ENCODE results near the gene TTYH2.

Gene TTYH2

DNA sequence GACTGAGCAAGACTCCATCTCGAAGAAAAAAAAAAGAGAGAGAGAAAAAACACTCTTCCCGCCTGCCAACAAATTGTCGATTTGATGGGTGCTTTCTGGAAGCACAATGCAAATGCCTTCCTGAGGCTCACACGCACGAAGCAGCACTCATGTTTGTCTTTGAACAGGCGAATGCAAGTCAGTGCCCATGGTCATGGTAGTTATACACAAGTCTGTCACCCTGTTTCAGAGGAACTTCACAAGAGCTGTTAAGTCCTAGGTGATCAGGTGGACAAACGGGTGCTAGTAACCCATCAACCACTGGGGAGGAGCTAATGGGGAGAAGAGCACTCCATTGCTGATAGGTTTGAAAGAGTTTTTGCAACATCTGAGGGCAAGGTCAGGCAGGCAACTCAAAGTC lies 54.2 kb downstream of the TTYH2 start:
- Histone ChIP-seq H3K4me2 (ENCODE audit: low read depth, low read length, poor library complexity, severe bottlenecking) (no peak overlapping the region), H3K4me3 (ENCODE audit: insufficient read depth, low read length, poor library complexity, severe bottlenecking) (no peak overlapping the region), H3K27ac (ENCODE audit: low read depth, low read length) (no peak overlapping the region), H3K9me2 (replicated peaks; ENCODE audit: insufficient read depth, low read length) (no peaks in the 10 kb centered on the region), H3K27me3 (ENCODE audit: low read length) (no peaks in the 10 kb centered on the region), H2AFZ (ENCODE audit: low read depth, low read length, severe bottlenecking) (no peak overlapping the region), H3F3A (ENCODE audit: insufficient read depth) (no peaks in the 10 kb centered on the region), H3K9ac (ENCODE audit: low read length) (no peak overlapping the region), H3K36me3 (ENCODE audit: low read length) (no peaks in the 10 kb centered on the region), H4K20me1 (ENCODE audit: low read depth, low read length) (no peaks in the 10 kb centered on the region), H3K79me2 (ENCODE audit: insufficient read depth, low read length) (no peaks in the 10 kb centered on the region), H3K9me3 (ENCODE audit: insufficient read depth, low read length) (no peaks in the 10 kb centered on the region)
- TF ChIP-seq EZH2phosphoT487 (conservative IDR thresholded peaks at IDR 0.05; ENCODE audit: low read length): no peak
- TF ChIP-seq, protein P1, sequence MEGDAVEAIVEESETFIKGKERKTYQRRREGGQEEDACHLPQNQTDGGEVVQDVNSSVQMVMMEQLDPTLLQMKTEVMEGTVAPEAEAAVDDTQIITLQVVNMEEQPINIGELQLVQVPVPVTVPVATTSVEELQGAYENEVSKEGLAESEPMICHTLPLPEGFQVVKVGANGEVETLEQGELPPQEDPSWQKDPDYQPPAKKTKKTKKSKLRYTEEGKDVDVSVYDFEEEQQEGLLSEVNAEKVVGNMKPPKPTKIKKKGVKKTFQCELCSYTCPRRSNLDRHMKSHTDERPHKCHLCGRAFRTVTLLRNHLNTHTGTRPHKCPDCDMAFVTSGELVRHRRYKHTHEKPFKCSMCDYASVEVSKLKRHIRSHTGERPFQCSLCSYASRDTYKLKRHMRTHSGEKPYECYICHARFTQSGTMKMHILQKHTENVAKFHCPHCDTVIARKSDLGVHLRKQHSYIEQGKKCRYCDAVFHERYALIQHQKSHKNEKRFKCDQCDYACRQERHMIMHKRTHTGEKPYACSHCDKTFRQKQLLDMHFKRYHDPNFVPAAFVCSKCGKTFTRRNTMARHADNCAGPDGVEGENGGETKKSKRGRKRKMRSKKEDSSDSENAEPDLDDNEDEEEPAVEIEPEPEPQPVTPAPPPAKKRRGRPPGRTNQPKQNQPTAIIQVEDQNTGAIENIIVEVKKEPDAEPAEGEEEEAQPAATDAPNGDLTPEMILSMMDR (IDR thresholded peaks at IDR 0.05; ENCODE audit: insufficient read depth, low read length, poor library complexity, severe bottlenecking): no peak

DNA sequence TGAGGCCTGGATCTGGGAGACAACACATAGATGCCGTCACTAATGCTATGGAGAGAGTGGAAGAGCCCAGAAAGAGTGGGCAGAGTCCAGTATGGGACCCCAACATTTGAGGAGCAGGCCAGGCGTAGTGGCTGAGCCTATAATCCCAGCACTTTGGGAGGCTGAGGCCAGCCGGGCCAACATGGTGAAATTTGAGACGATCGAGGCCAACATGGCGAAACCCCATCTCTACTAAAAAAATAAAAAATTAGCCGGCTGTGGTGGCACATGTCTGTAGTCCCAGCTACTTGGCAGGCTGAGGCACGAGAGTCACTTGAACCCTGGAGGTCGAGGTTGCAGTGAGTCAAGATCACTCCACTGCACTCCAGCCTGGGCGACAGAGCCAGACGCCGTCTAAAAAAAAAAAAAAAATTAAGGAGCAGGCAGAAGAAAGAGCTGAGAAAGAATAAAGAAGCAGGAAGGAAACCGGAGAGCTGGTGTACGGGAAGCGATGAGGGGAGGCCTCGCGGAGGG lies 54.7 kb downstream of the TTYH2 start:
- no peak overlapping the region for H2AFZ ChIP-seq (ENCODE audit: low read depth, low read length, severe bottlenecking)
- H3K9me3 ChIP-seq (ENCODE audit: insufficient read depth, low read length): no peaks in the 10 kb centered on the region
- no peaks in the 10 kb centered on the region for H4K20me1 ChIP-seq (ENCODE audit: low read depth, low read length)
- no peaks in the 10 kb centered on the region for H3K27me3 ChIP-seq (ENCODE audit: low read length)
- H3K9ac ChIP-seq (ENCODE audit: low read length): no peak overlapping the region
- H3K36me3 ChIP-seq (ENCODE audit: low read length): no peaks in the 10 kb centered on the region
- H3K4me3 ChIP-seq (ENCODE audit: insufficient read depth, low read length, poor library complexity, severe bottlenecking): no peak overlapping the region
- no peak overlapping the region for H3K27ac ChIP-seq (ENCODE audit: low read depth, low read length)
- no peak overlapping the region for H3K4me2 ChIP-seq (ENCODE audit: low read depth, low read length, poor library complexity, severe bottlenecking)
- H3K9me2 ChIP-seq (replicated peaks; ENCODE audit: insufficient read depth, low read length): no peaks in the 10 kb centered on the region
- TF ChIP-seq EZH2phosphoT487 (conservative IDR thresholded peaks at IDR 0.05; ENCODE audit: low read length): no peak
- TF ChIP-seq, protein P1 (IDR thresholded peaks at IDR 0.05; ENCODE audit: insufficient read depth, low read length, poor library complexity, severe bottlenecking): no peak
- H3K79me2 ChIP-seq (ENCODE audit: insufficient read depth, low read length): no peaks in the 10 kb centered on the region
- no peaks in the 10 kb centered on the region for H3F3A ChIP-seq (ENCODE audit: insufficient read depth)

DNA sequence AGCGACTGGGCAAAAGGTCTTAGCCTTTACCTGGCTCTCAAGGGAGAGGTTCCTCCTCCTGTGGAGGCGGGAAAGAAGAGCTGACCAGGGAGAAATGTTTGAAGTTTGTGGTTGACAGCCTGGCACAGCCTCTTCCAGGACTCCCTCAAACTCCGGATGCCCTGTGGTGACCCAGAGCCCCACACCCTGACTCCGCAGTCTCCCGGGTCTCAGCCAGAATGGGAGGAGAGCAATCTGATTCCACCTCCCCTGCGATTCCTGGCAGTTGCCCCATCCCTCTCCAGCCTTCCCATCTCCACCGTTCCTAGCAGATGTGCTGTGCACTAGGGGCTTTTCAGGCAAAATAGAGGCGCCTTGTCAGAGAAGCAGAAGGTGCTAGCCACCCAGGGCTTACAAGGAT lies 55.2 kb downstream of the TTYH2 start:
- Histone ChIP-seq H3K9me2 (replicated peaks; ENCODE audit: insufficient read depth, low read length) (no peaks in the 10 kb centered on the region), H4K20me1 (ENCODE audit: low read depth, low read length) (no peaks in the 10 kb centered on the region), H3K79me2 (ENCODE audit: insufficient read depth, low read length) (no peaks in the 10 kb centered on the region), H3K36me3 (ENCODE audit: low read length) (no peaks in the 10 kb centered on the region), H3K27ac (ENCODE audit: low read depth, low read length) (no peak overlapping the region), H3K4me3 (ENCODE audit: insufficient read depth, low read length, poor library complexity, severe bottlenecking) (no peak overlapping the region), H3K9ac (ENCODE audit: low read length) (no peak overlapping the region), H3K27me3 (ENCODE audit: low read length) (no peaks in the 10 kb centered on the region), H3K4me2 (ENCODE audit: low read depth, low read length, poor library complexity, severe bottlenecking) (no peak overlapping the region), H3F3A (ENCODE audit: insufficient read depth) (no peaks in the 10 kb centered on the region), H3K9me3 (ENCODE audit: insufficient read depth, low read length) (no peaks in the 10 kb centered on the region), H2AFZ (ENCODE audit: low read depth, low read length, severe bottlenecking) (no peak overlapping the region)
- TF ChIP-seq, protein P1 (IDR thresholded peaks at IDR 0.05; ENCODE audit: insufficient read depth, low read length, poor library complexity, severe bottlenecking): no peak
- no peak for TF ChIP-seq EZH2phosphoT487 (conservative IDR thresholded peaks at IDR 0.05; ENCODE audit: low read length)
